CD4-positive, alpha-beta memory T cell (primary cell): Measurements from ENCODE around the gene TNS2. TPM values are rescaled to one million over a fixed set of nuclear protein-coding genes. Genes with fewer than 3 reads are reported as not detected.
A peak's percentile ranks its signal among the peaks of the same experiment; 100 is the strongest.

ENCODE experiments used
- CTCF ChIA-PET: fragments of 350-600 bp; sonication (Branson Sonifier 250); formaldehyde crosslinking; loops from one replicate; lab custom pipeline; 2021; ENCODE audit warnings: inconsistent platforms; ENCODE audit not compliant: partially characterized antibody; lab: Charles Lee
- POLR2A ChIA-PET: fragments of 350-600 bp; sonication (Branson Sonifier 250); formaldehyde crosslinking; loops from one replicate; lab custom pipeline; 2021; ENCODE audit not compliant: partially characterized antibody; lab: Charles Lee
- DNase-seq, 5 donors: peaks; one replicate each; pipeline versions ENCODE4 v3.0.0 to v3.0.0-alpha.2; 2020 to 2022; ENCODE audit warnings: mixed read lengths in 1 of 5
- H3K27ac ChIP-seq: one replicate; pipeline ENCODE4 v1.7.0; 2013; ENCODE audit warnings: low read depth, low read length
- H3K27me3 ChIP-seq: 2 replicates; pipeline ENCODE4 v1.7.0; 2013; ENCODE audit warnings: mild to moderate bottlenecking, low read length, moderate library complexity; ENCODE audit not compliant: insufficient read depth
- H3K36me3 ChIP-seq: 2 replicates; pipeline ENCODE4 v1.7.0; 2013; ENCODE audit warnings: mild to moderate bottlenecking, low read length, moderate library complexity; ENCODE audit not compliant: insufficient read depth
- H3K4me1 ChIP-seq: 2 replicates; pipeline ENCODE4 v1.7.0; 2013; ENCODE audit warnings: mild to moderate bottlenecking, low read length, moderate library complexity; ENCODE audit not compliant: insufficient read depth
- H3K4me3 ChIP-seq, 2 donors: one replicate each; pipeline ENCODE4 v1.7.0; 2013; ENCODE audit warnings: low read length in 2 of 2, mild to moderate bottlenecking in 1 of 2
- H3K9me3 ChIP-seq, 2 donors: one replicate each; pipeline ENCODE4 v1.7.0; 2013; ENCODE audit warnings: low read length in 2 of 2, control low read depth in 1 of 2; ENCODE audit not compliant: control insufficient read depth in 1 of 2
- H3K27ac Mint-ChIP-seq, 7 donors: one replicate each; pipeline ENCODE4 v1.8.0; 2020 to 2021; ENCODE audit warnings: mixed read lengths in 7 of 7, mild to moderate bottlenecking in 6 of 7, inconsistent platforms in 3 of 7, moderate library complexity in 3 of 7
- H3K27me3 Mint-ChIP-seq, 2 donors: one replicate each; pipeline ENCODE4 v1.8.0; 2020 to 2021; ENCODE audit warnings: mixed read lengths in 2 of 2
- H3K36me3 Mint-ChIP-seq, 2 donors: one replicate each; pipeline ENCODE4 v1.8.0; 2020 to 2021; ENCODE audit warnings: mixed read lengths in 2 of 2, inconsistent platforms in 1 of 2, mild to moderate bottlenecking in 1 of 2
- H3K4me1 Mint-ChIP-seq, 4 donors: one replicate each; pipeline ENCODE4 v1.8.0; 2020 to 2021; ENCODE audit warnings: mixed read lengths in 4 of 4, mild to moderate bottlenecking in 1 of 4
- H3K4me3 Mint-ChIP-seq, 8 donors: one replicate each; pipeline ENCODE4 v1.8.0; 2020 to 2021; ENCODE audit warnings: mixed read lengths in 8 of 8, mild to moderate bottlenecking in 7 of 8, moderate library complexity in 6 of 8, inconsistent platforms in 3 of 8
- H3K9me3 Mint-ChIP-seq, 8 donors: one replicate each; pipeline ENCODE4 v1.8.0; 2020 to 2021; ENCODE audit warnings: mixed read lengths in 8 of 8, mild to moderate bottlenecking in 5 of 8, inconsistent platforms in 3 of 8, moderate library complexity in 1 of 8
- intact Hi-C: fragments of 100-400 bp; cut with micrococcal nuclease; formaldehyde crosslinking; loops from one replicate; pipeline ENCODE4 v1.15.1; 2023
- polyA plus RNA-seq, 2 donors: library from polyadenylated mRNA; unstranded; fragments of 300-500 nt; fragmentation: Illumina TruSeq; gene quantifications; one replicate each; pipeline ENCODE4 v1.2.3, GENCODE V29; 2021
- total RNA-seq, 2 experiments: library from RNA; stranded (reverse); gene quantifications; one replicate each; pipeline ENCODE4 v1.2.3, GENCODE V29; 2021

TNS2 gene, protein sequence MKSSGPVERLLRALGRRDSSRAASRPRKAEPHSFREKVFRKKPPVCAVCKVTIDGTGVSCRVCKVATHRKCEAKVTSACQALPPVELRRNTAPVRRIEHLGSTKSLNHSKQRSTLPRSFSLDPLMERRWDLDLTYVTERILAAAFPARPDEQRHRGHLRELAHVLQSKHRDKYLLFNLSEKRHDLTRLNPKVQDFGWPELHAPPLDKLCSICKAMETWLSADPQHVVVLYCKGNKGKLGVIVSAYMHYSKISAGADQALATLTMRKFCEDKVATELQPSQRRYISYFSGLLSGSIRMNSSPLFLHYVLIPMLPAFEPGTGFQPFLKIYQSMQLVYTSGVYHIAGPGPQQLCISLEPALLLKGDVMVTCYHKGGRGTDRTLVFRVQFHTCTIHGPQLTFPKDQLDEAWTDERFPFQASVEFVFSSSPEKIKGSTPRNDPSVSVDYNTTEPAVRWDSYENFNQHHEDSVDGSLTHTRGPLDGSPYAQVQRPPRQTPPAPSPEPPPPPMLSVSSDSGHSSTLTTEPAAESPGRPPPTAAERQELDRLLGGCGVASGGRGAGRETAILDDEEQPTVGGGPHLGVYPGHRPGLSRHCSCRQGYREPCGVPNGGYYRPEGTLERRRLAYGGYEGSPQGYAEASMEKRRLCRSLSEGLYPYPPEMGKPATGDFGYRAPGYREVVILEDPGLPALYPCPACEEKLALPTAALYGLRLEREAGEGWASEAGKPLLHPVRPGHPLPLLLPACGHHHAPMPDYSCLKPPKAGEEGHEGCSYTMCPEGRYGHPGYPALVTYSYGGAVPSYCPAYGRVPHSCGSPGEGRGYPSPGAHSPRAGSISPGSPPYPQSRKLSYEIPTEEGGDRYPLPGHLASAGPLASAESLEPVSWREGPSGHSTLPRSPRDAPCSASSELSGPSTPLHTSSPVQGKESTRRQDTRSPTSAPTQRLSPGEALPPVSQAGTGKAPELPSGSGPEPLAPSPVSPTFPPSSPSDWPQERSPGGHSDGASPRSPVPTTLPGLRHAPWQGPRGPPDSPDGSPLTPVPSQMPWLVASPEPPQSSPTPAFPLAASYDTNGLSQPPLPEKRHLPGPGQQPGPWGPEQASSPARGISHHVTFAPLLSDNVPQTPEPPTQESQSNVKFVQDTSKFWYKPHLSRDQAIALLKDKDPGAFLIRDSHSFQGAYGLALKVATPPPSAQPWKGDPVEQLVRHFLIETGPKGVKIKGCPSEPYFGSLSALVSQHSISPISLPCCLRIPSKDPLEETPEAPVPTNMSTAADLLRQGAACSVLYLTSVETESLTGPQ (N-terminal part only)
- total RNA-seq (1 to 10 TPM; 6.3 to 7.2 TPM), polyA plus RNA-seq (under 1 TPM; 0.27 to 0.45 TPM)

DNA sequence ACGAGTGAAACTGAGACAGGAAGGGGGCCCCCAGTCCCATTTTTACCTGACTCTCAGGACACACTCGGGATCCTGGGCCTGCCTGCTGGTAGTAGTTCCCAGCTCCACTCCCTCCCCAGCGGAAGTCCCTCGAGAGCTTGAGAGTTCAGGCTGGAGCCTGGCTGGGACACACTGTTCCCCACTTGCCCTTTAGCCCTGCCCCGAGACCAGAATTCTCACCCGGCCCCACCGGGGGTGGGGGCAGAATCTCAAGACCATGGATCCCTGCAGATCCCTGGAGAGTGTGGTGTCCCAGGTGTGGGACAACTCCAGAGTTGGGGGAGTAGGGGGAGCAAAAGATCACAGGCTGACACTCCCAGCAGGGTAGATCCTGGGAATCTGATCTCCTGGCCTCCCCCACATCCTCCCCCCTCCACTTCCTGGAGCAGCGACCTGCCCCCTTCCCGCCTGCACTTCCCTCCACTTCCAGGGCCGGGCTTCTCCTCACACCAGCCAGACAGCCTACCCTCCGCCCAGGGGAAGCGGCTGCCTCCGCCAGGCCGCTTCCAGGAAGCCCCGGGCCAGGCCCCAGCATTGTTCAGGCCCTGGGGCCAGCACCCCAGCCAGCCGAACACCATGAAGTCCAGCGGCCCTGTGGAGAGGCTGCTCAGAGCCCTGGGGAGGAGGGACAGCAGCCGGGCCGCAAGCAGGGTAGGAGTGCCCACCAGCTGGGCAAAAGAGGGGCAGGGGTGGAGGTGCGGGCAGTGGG, at the start of gene TNS2:
TSS of gene TNS2 (plus strand) at position 495 of the 748 bp plus-strand sequence. CDS start at position 616, 121 bp downstream.
- H3K27me3 Mint-ChIP-seq, result no peaks in the 10 kb centered on the region
- Histone ChIP-seq H3K27me3 (no peaks in the 10 kb centered on the region), H3K4me1 (peaks cover 23% of the 10 kb centered on the region), H3K9me3 (no peaks in the 10 kb centered on the region), H3K4me3 (no peak within 1 kb of the TSS), H3K27ac (no peak within 1 kb of the TSS), H3K36me3 (no peaks in the 10 kb centered on the region)
- H3K9me3 Mint-ChIP-seq, result no peaks in the 10 kb centered on the region
- H3K27ac Mint-ChIP-seq, result peak within 1 kb of the TSS in 6 of 7 donors; percentile 75 to 86 (median 77)
- no peak for DNase-seq
- intact Hi-C loops, result loop anchor here (5.0 kb wide), 1 partner anchor 48 kb away; the partner anchor contains the start of gene IGFBP6
- H3K4me3 Mint-ChIP-seq, result peak within 1 kb of the TSS in 5 of 8 donors; percentile 29 to 52 (median 36)
- ChIA-PET POLR2A (no interaction called here), CTCF (interaction anchor here (1.2 to 2.3 kb wide), 2 partner anchors 11 to 16 kb away, joined by 4 to 13 read pairs; no protein-coding TSS in a partner anchor)
- peaks cover 9 to 33% (median 21%) of the 10 kb centered on the region in 4 donors for H3K4me1 Mint-ChIP-seq
- peaks cover 0 to 3% of the 10 kb centered on the region in 2 donors for H3K36me3 Mint-ChIP-seq

DNA sequence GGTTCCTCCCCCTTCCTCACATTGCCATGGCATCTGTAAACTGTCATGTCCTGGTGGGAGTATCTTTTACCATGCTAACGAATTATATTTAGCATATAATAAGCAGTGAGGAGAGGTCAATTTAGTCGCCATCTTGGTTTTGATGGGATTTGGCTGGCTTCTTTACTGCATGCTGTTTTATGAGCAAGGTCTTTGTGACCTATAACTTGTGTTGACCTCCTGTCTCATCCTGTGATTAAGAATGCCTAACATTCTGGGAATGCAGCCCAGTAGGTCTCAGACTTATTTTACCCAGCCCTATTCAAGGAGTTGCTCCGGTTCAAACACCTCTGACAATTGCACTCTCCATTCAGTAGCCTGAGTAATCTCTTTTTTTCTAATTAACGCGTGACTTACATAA, 45.7 kb upstream of the TNS2 start:
- intact Hi-C loops, result no loop called here
- Histone ChIP-seq H3K27ac (no peak overlapping the region), H3K27me3 (no peaks in the 10 kb centered on the region), H3K4me3 (no peak overlapping the region), H3K4me1 (peaks cover 31% of the 10 kb centered on the region), H3K9me3 (no peaks in the 10 kb centered on the region), H3K36me3 (peaks cover 3% of the 10 kb centered on the region)
- Mint-ChIP-seq H3K27ac (peak overlapping the region in 3 of 7 donors; percentile 48 to 74 (median 54)), H3K9me3 (peaks cover 0 to 7% (median 0%) of the 10 kb centered on the region in 8 donors), H3K36me3 (peaks cover 0 to 21% of the 10 kb centered on the region in 2 donors), H3K27me3 (peaks cover 0 to 4% of the 10 kb centered on the region in 2 donors), H3K4me1 (peaks cover 12 to 40% (median 29%) of the 10 kb centered on the region in 4 donors), H3K4me3 (peak overlapping the region in 2 of 8 donors; percentile 27 to 35)
- ChIA-PET POLR2A (no interaction called here), CTCF (no interaction called here)
- no peak for DNase-seq

DNA sequence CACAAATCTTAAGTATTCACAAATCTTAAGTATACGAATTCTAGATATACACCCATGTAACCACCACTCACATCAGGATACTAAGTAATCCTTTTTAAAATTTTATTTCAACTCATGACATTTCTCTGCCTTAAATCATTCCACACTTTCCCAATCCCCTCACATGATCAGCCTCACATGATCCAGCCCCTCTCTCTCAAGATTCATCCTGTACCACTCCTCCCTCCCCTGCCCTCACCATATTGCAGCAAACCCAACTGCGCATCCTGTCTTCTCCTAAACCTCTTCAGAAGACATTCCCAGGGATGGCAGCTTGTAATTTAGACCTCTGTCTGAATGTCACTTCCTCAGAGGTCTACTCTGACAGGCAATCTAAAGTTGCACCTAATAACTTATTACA, 45.3 kb upstream of the TNS2 start:
- H3K27ac Mint-ChIP-seq, result peak overlapping the region in 5 of 7 donors; percentile 24 to 92 (median 54)
- peaks cover 0 to 7% (median 0%) of the 10 kb centered on the region in 8 donors for H3K9me3 Mint-ChIP-seq
- H3K27me3 ChIP-seq, result no peaks in the 10 kb centered on the region
- H3K4me1 Mint-ChIP-seq, result peaks cover 14 to 43% (median 30%) of the 10 kb centered on the region in 4 donors
- intact Hi-C loops, result no loop called here
- no peak overlapping the region for H3K4me3 ChIP-seq
- H3K27me3 Mint-ChIP-seq, result peaks cover 0 to 4% of the 10 kb centered on the region in 2 donors
- peaks cover 0 to 22% of the 10 kb centered on the region in 2 donors for H3K36me3 Mint-ChIP-seq
- H3K27ac ChIP-seq, result no peak overlapping the region
- no peak for DNase-seq
- H3K4me1 ChIP-seq, result peaks cover 35% of the 10 kb centered on the region
- POLR2A ChIA-PET, result no interaction called here
- H3K36me3 ChIP-seq, result peaks cover 6% of the 10 kb centered on the region
- no peaks in the 10 kb centered on the region for H3K9me3 ChIP-seq
- CTCF ChIA-PET, result no interaction called here
- peak overlapping the region in 4 of 8 donors; percentile 4 to 43 (median 38) for H3K4me3 Mint-ChIP-seq

DNA sequence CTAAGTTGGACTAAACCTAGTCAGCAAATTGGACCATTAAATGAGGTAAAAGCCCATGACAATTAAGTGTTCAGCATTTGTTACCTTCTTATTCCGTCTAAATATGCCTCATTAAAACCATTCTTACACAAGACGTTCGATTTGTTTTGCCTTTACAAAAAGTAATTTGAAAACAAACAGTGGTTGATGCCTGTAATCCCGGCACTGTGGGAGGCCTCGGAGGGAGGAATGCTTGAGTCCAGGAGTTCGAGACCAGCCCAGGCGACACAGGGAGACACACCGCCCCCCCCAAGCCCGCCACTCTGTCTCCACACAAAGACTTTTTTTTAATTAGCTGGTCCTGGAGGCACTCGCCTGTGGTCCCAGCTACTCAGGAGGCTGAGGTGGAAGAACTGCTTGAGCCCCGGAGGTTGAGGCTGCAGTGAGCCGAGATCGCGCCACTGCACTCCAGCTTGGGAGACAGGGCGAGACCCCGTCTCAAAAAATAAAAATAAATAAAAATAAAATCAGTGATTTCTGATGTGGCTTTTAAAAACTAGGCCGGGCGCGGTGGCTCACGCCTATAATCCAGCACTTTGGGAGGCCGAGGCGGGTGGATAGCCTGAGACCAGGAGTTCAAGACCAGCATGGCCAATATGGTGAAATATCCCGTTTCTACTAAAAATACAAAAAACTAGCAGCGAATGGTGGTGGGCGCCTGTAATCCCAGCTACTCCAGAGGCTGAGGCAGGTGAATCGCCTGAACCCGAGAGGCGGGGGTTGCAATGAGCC, 44.5 kb upstream of the TNS2 start:
- ChIA-PET POLR2A (interaction anchor here (0.5 to 2.4 kb wide), 24 partner anchors 9 to 1275 kb away, joined by 3 to 22 read pairs (median 4); partner anchors contain the start of genes AAAS, CBX5, CSAD and HNRNPA1), CTCF (interaction anchor here (0.6 to 1.3 kb wide), 5 partner anchors 24 to 670 kb away, joined by 3 to 4 read pairs (median 3); partner anchors contain the start of genes ATP5MC2 and SOAT2)
- H3K4me1 ChIP-seq, result peaks cover 43% of the 10 kb centered on the region
- peaks cover 6% of the 10 kb centered on the region for H3K36me3 ChIP-seq
- DNase-seq, result peak in 1 of 5 donors; percentile 2
- Mint-ChIP-seq H3K36me3 (peaks cover 6 to 29% of the 10 kb centered on the region in 2 donors), H3K4me1 (peaks cover 20 to 51% (median 38%) of the 10 kb centered on the region in 4 donors), H3K27ac (peak overlapping the region; percentile 99 to 100 (median 99)), H3K27me3 (no peaks in the 10 kb centered on the region), H3K9me3 (peaks cover 0 to 7% (median 0%) of the 10 kb centered on the region in 8 donors), H3K4me3 (peak overlapping the region; percentile 99 to 100 (median 99))
- H3K27ac ChIP-seq, result peak overlapping the region; percentile 55
- peak overlapping the region; percentile 61 to 65 for H3K4me3 ChIP-seq
- intact Hi-C loops, result no loop called here
- H3K9me3 ChIP-seq, result no peaks in the 10 kb centered on the region
- no peaks in the 10 kb centered on the region for H3K27me3 ChIP-seq

DNA sequence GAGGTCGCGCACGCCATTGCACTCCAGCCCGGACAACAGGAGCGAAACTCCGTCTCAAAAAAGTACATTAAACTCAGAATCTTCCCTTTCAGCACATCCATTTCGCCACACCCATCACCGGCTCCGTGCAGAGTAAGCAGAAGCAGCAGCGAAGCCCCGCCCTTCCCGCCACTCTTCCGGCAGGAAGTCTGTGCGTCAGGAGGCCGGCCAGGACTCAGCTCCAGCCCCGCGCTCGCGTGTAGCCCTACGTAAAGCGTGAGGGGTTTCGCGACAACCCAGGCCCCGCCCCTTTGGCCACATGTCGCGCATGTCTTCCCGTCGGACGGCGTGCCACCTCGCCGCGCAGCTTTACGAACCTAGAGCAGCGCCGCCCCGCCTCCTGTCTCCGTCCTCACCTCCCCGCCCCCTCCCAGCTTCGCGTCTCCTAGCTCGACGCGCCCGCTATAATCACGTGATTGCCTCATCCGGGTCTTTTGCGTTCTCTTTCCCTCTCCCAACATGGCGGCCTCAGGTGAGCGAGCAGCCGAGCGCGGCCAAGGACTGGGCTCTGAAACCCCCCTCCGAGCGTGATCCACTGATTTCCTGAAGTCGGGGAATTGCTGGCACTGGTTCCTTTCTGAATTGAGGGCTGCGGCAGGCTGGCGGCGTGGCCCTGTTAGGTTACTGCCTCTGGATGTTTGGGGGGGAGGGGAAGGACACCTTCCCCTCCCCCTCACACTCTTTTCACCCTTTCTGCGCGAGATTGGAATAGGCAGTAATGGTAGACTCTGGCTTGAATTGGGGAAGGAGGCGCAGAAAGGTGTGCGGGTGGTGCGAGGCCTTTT, 43.7 kb upstream of the TNS2 start, which contains the start of gene EIF4B:
TSS of gene EIF4B (plus strand) at position 471 of the 824 bp plus-strand sequence. CDS start at position 499, 28 bp downstream.
- POLR2A ChIA-PET, result interaction anchor here (0.5 to 2.4 kb wide), 27 partner anchors 8 to 1274 kb away, joined by 3 to 22 read pairs (median 4); partner anchors contain the start of genes AAAS, CBX5, CSAD and HNRNPA1
- intact Hi-C loops, result loop anchor here (1.0 to 2.0 kb wide), 7 partner anchors 41 to 721 kb away; partner anchors contain the start of genes ATF7, CALCOCO1, CSAD and PFDN5

More for the DNA sequence above, 43.7 kb upstream of the TNS2 start, which contains the start of gene EIF4B:
- peak; percentile 97 to 100 (median 100) for DNase-seq
- Histone ChIP-seq H3K4me3 (peak within 1 kb of the TSS; percentile 99 to 100), H3K27me3 (no peaks in the 10 kb centered on the region), H3K4me1 (peaks cover 51% of the 10 kb centered on the region), H3K9me3 (no peaks in the 10 kb centered on the region), H3K36me3 (peaks cover 11% of the 10 kb centered on the region), H3K27ac (peak within 1 kb of the TSS; percentile 94)
- Mint-ChIP-seq H3K36me3 (peaks cover 7 to 33% of the 10 kb centered on the region in 2 donors), H3K27me3 (no peaks in the 10 kb centered on the region), H3K27ac (peak within 1 kb of the TSS; percentile 99 to 100 (median 99)), H3K4me3 (peak within 1 kb of the TSS; percentile 99 to 100 (median 99)), H3K4me1 (peaks cover 26 to 58% (median 43%) of the 10 kb centered on the region in 4 donors), H3K9me3 (peaks cover 0 to 7% (median 0%) of the 10 kb centered on the region in 8 donors)
- CTCF ChIA-PET, result interaction anchor here (0.6 to 1.3 kb wide), 5 partner anchors 25 to 669 kb away, joined by 3 to 4 read pairs (median 3); partner anchors contain the start of genes ATP5MC2 and SOAT2
